Effector memory CD8-positive, alpha-beta T cell (primary cell): ENCODE measurements around the gene AMFR.
A peak's percentile ranks its signal among the peaks of the same experiment; 100 is the strongest.

Experiments used
- ATAC-seq: fragments of 150-1000 bp; cut with Tn5 transposase; replicated peaks from 2 replicates; pipeline ENCODE4 v1.10.0; 2021; ENCODE audit warnings: mild to moderate bottlenecking, moderate library complexity
- DNase-seq, 3 experiments: peaks; one replicate each; pipeline ENCODE4 v3.0.0; 2021
- H3K27ac Mint-ChIP-seq, 2 donors: one replicate each; pipeline ENCODE4 v1.8.0; 2022; ENCODE audit warnings: mild to moderate bottlenecking in 2 of 2, mixed read lengths in 2 of 2, moderate library complexity in 2 of 2
- H3K27me3 Mint-ChIP-seq, 2 donors: one replicate each; pipeline ENCODE4 v1.8.0; 2022; ENCODE audit warnings: mixed read lengths in 2 of 2
- H3K36me3 Mint-ChIP-seq: one replicate; pipeline ENCODE4 v1.8.0; 2022; ENCODE audit warnings: mild to moderate bottlenecking, moderate library complexity, mixed read lengths; ENCODE audit not compliant: insufficient read depth
- H3K4me1 Mint-ChIP-seq, 2 donors: one replicate each; pipeline ENCODE4 v1.8.0; 2022; ENCODE audit warnings: low read depth in 2 of 2, mixed read lengths in 2 of 2
- H3K4me3 Mint-ChIP-seq, 2 donors: one replicate each; pipeline ENCODE4 v1.8.0; 2022; ENCODE audit warnings: mild to moderate bottlenecking in 2 of 2, mixed read lengths in 2 of 2, moderate library complexity in 2 of 2
- H3K9me3 Mint-ChIP-seq, 2 donors: one replicate each; pipeline ENCODE4 v1.8.0; 2022; ENCODE audit warnings: mixed read lengths in 2 of 2

AMFR gene

GRCh38 chr16:56372013-56372634 lies 53.2 kb downstream of the AMFR start:
- Mint-ChIP-seq H3K9me3 (no peaks in the 10 kb centered on the region), H3K36me3 (peaks cover 26% of the 10 kb centered on the region), H3K27me3 (no peaks in the 10 kb centered on the region), H3K4me3 (no peak overlapping the region), H3K4me1 (peaks cover 6 to 18% of the 10 kb centered on the region in 2 donors), H3K27ac (peak overlapping the region; percentile 61 to 70)
- no peak for ATAC-seq
- DNase-seq = no peak

- Mint-ChIP-seq H3K36me3 (peaks cover 30% of the 10 kb centered on the region), H3K9me3 (no peaks in the 10 kb centered on the region), H3K4me1 (peaks cover 6 to 17% of the 10 kb centered on the region in 2 donors), H3K27me3 (no peaks in the 10 kb centered on the region), H3K4me3 (no peak overlapping the region), H3K27ac (peak overlapping the region in 1 of 2 donors; percentile 8)
- ATAC-seq (no peak), DNase-seq (no peak)
These were observed 53.7 kb downstream of the AMFR start for GRCh38 chr16:56371660-56371937.

- DNase-seq (no peak), ATAC-seq (no peak)
- Mint-ChIP-seq H3K27ac (peak overlapping the region in 1 of 2 donors; percentile 8), H3K27me3 (no peaks in the 10 kb centered on the region), H3K36me3 (peaks cover 35% of the 10 kb centered on the region), H3K9me3 (no peaks in the 10 kb centered on the region), H3K4me1 (peaks cover 6 to 14% of the 10 kb centered on the region in 2 donors), H3K4me3 (no peak overlapping the region)
These were observed 54.3 kb downstream of the AMFR start for GRCh38 chr16:56370875-56371659.

GRCh38 chr16:56370185-56370874 lies 55.0 kb downstream of the AMFR start:
- Mint-ChIP-seq H3K27ac (no peak overlapping the region), H3K9me3 (no peaks in the 10 kb centered on the region), H3K4me1 (peaks cover 6 to 12% of the 10 kb centered on the region in 2 donors), H3K4me3 (no peak overlapping the region), H3K36me3 (peaks cover 36% of the 10 kb centered on the region), H3K27me3 (no peaks in the 10 kb centered on the region)
- DNase-seq (no peak), ATAC-seq (no peak)

GRCh38 chr16:56369202-56369601 lies 56.1 kb downstream of the AMFR start:
- Mint-ChIP-seq H3K9me3 (no peaks in the 10 kb centered on the region), H3K27ac (no peak overlapping the region), H3K4me3 (no peak overlapping the region), H3K27me3 (no peaks in the 10 kb centered on the region), H3K36me3 (peaks cover 41% of the 10 kb centered on the region), H3K4me1 (peaks cover 6 to 8% of the 10 kb centered on the region in 2 donors)
- DNase-seq (no peak), ATAC-seq (no peak)

GRCh38 chr16:56368545-56368944 lies 56.8 kb downstream of the AMFR start:
- H3K4me3 Mint-ChIP-seq = no peak overlapping the region
- no peaks in the 10 kb centered on the region for H3K27me3 Mint-ChIP-seq
- ATAC-seq = no peak
- peaks cover 39% of the 10 kb centered on the region for H3K36me3 Mint-ChIP-seq
- peaks cover 6 to 8% of the 10 kb centered on the region in 2 donors for H3K4me1 Mint-ChIP-seq
- H3K27ac Mint-ChIP-seq = no peak overlapping the region
- no peak for DNase-seq
- no peaks in the 10 kb centered on the region for H3K9me3 Mint-ChIP-seq

GRCh38 chr16:56367764-56368163 lies 57.6 kb downstream of the AMFR start:
- no peak for ATAC-seq
- H3K4me1 Mint-ChIP-seq = peaks cover 6 to 7% of the 10 kb centered on the region in 2 donors
- H3K36me3 Mint-ChIP-seq = peaks cover 43% of the 10 kb centered on the region

GRCh38 chr16:56366945-56367344 lies 58.4 kb downstream of the AMFR start:
- DNase-seq (no peak), ATAC-seq (no peak)
- Mint-ChIP-seq H3K27ac (no peak overlapping the region), H3K36me3 (peaks cover 44% of the 10 kb centered on the region), H3K4me3 (no peak overlapping the region), H3K9me3 (no peaks in the 10 kb centered on the region), H3K4me1 (no peaks in the 10 kb centered on the region), H3K27me3 (no peaks in the 10 kb centered on the region)

More at GRCh38 chr16:56367764-56368163, 57.6 kb downstream of the AMFR start:
- H3K4me3 Mint-ChIP-seq = no peak overlapping the region
- DNase-seq = no peak
- no peaks in the 10 kb centered on the region for H3K9me3 Mint-ChIP-seq
- no peak overlapping the region for H3K27ac Mint-ChIP-seq
- no peaks in the 10 kb centered on the region for H3K27me3 Mint-ChIP-seq

GRCh38 chr16:56365552-56365951 lies 59.8 kb downstream of the AMFR start:
- DNase-seq = no peak
- Mint-ChIP-seq H3K9me3 (no peaks in the 10 kb centered on the region), H3K4me3 (no peak overlapping the region), H3K36me3 (peaks cover 50% of the 10 kb centered on the region), H3K4me1 (no peaks in the 10 kb centered on the region), H3K27ac (no peak overlapping the region), H3K27me3 (no peaks in the 10 kb centered on the region)
- ATAC-seq = no peak

GRCh38 chr16:56364865-56365264 lies 60.5 kb downstream of the AMFR start:
- H3K4me1 Mint-ChIP-seq = no peaks in the 10 kb centered on the region
- H3K27me3 Mint-ChIP-seq = no peaks in the 10 kb centered on the region
- H3K4me3 Mint-ChIP-seq = no peak overlapping the region
- no peaks in the 10 kb centered on the region for H3K9me3 Mint-ChIP-seq
- peaks cover 50% of the 10 kb centered on the region for H3K36me3 Mint-ChIP-seq
- H3K27ac Mint-ChIP-seq = no peak overlapping the region
- no peak for DNase-seq
- no peak for ATAC-seq

- no peak overlapping the region for H3K4me3 Mint-ChIP-seq
- no peak for ATAC-seq
- no peaks in the 10 kb centered on the region for H3K27me3 Mint-ChIP-seq
- H3K36me3 Mint-ChIP-seq = peaks cover 50% of the 10 kb centered on the region
- no peaks in the 10 kb centered on the region for H3K9me3 Mint-ChIP-seq
- no peak overlapping the region for H3K27ac Mint-ChIP-seq
- H3K4me1 Mint-ChIP-seq = no peaks in the 10 kb centered on the region
- DNase-seq = no peak
These were observed 61.4 kb downstream of the AMFR start for GRCh38 chr16:56363781-56364565.

- ATAC-seq = no peak
- no peaks in the 10 kb centered on the region for H3K27me3 Mint-ChIP-seq
- H3K4me3 Mint-ChIP-seq = no peak overlapping the region
- peaks cover 47% of the 10 kb centered on the region for H3K36me3 Mint-ChIP-seq
- H3K9me3 Mint-ChIP-seq = no peaks in the 10 kb centered on the region
- H3K4me1 Mint-ChIP-seq = no peaks in the 10 kb centered on the region
- DNase-seq = no peak
- peak overlapping the region in 1 of 2 donors; percentile 59 for H3K27ac Mint-ChIP-seq
These were observed 62.1 kb downstream of the AMFR start for GRCh38 chr16:56363181-56363716.

- Mint-ChIP-seq H3K4me3 (no peak overlapping the region), H3K9me3 (no peaks in the 10 kb centered on the region), H3K4me1 (peaks cover 0 to 3% of the 10 kb centered on the region in 2 donors), H3K36me3 (peaks cover 43% of the 10 kb centered on the region), H3K27me3 (no peaks in the 10 kb centered on the region), H3K27ac (peak overlapping the region in 1 of 2 donors; percentile 59)
- ATAC-seq (no peak), DNase-seq (no peak)
These were observed 62.6 kb downstream of the AMFR start for GRCh38 chr16:56362706-56363105.
